Stimulated activated CD4-positive, alpha-beta T cell treated with anti-CD3 and anti-CD28 coated beads, TNF-alpha, amount 100 ng/mL, for 48 hours (primary cell): ENCODE data around the gene PHKG1.
"Not testable (repeated sequence)": the region's sequence is repeated elsewhere in the genome, so short reads cannot be mapped to it uniquely, and the experiment has no call there.

Source experiments
- DNase-seq, 3 donors: peaks; one replicate each; pipeline ENCODE4 v3.0.0-alpha.2; 2020; ENCODE audit warnings: low read depth in 3 of 3

PHKG1 gene

DNA sequence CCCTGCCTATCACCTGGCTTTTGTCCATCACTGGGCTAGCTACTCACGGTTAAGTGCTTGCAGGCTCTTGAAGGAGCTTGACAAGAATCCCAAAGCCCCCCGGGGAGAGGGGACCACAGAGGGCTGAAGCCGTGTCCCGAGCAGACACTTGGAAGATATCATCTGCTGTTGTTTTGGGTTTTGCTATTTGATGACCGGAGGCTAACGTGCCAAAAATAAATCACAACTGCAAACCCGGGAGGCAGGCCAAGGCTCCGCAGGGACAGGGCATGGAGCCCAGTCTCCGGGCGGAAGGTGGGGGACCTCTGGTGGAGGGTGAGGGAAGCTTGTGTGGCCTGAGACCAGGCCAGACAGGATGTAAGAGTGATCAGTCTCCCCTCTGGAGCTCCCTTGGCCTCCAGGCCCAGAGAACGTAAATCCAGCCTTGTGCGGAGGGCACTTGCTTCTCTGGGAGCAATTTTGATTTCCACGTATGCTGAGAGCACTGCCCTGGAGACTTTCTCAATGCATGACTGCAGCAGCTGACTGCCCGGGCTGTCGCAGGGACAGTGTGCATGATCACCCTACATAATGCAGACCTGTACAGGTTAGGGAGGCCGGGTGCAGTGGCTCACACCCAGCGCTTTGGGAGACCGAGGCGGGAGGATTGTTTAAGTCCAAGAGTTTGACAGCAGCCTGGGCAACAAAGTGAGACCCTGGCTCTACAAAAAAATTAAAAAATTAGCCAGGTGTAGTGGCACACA, at the start of gene PHKG1:
TSS of gene PHKG1 (minus strand) at position 164 of the 743 bp plus-strand sequence. CDS start 4,011 bp downstream, outside the sequence.
- no peak for DNase-seq

DNA sequence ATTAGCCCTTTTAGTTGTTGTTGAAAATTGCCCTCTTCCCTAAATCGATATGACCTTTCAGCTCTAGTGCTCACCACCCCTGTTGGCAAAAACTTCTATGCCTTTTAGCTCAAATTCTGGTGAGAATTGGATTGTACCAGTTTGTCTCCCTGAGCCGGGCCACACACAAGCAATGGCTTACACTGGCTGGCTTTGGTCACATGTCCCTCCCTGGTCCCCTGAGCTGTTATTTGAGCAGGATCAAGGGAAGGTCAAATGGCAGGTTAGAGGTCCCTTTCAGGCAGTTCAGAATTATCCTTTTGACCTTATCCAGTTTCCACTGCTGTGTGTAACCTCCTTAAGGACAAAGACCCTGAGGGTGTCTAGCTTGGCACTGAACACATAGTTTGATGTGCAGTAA, 38.3 kb upstream of the PHKG1 start:
- not testable (repeated sequence) for DNase-seq

DNA sequence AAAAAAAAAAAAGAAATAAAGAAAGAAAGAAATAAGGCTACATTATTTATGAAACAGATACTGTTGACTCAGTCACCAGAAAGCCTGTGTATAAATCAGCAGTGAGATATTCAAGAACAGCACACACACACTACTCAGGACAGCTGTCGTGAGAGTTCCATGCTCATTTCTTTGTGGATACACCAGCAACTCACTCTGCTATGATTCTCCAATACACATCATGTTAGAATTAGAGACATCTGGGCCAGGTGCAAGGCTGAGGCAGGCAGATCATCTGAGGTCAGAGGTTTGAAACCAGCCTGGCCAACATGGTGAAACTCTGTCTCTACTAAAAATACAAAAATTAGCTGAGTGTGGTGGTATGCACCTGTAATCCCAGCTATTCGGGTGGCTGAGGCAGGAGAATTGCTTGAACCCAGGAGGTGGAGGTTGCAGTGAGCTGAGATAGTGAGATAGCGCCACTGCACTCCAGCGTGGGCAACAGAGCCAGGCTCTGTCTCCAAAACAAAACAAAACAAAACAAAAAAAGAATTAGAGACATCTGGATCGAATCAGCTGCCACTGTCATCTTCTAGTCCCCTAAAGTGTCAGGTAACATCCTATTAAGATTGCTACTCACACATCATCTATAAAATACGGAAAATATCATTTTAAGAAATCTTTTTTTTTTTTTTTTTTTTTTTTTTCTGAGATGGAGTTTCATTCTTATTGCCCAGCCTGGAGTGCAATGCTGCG, 34.7 kb upstream of the PHKG1 start:
- DNase-seq = no peak

DNA sequence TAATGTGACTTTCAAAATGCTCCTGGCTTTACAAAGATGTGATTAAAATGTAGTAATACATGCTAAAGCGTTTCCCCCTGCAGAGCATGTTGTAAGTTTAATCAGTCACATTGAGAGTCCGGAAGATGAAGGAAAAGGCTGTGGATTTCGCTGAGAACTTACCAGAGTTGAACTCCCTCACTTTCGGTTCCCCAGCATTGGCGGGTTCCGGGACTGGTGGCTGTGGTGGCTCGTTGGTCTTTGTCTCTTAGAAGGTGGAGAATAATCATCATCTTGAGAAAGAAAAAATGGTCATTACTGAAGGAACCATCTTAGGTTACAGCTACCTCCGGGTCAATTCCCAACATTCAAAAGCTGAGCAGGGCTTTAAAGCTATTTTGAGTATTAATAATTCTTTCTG, 33.1 kb upstream of the PHKG1 start:
- DNase-seq = no peak

DNA sequence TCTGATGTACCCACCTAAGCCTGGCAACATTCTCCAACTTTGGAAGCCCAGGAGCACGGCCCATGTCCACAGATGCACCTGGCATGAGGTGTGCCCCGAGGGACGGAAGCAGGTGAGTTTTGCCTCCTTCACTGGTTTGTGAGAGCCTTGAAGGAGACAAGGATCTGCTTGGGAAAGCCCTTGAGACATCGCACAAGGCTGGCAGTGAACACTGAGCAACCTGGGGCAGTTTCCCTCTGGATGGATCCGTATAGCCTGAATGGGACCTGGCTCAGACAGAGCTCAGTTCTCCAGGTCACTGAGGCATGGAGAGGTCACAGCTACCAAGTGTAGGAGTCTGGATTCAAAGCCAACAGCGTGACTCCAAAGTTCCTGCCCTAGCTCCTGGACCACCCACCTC, 32.2 kb upstream of the PHKG1 start:
- DNase-seq = no peak

DNA sequence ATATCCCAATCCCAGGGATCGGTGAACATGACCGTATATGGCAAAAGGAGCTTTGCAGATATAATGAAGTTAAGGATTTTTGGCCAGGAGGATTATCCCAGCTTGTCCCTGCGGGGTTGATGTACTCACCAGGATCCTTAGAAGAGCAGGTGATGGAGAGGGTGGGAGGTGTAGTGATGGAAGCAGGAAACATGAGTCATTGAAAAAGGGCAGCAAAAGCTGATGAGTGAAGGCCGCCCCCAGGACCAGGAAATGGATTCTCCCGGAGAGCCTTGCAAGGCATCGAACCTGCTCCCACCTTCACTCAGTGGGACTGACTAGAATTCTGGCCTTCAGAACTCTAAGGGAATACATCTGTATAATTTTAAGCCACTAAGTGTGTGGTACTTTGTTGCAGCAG, 28.7 kb upstream of the PHKG1 start:
- no peak for DNase-seq

DNA sequence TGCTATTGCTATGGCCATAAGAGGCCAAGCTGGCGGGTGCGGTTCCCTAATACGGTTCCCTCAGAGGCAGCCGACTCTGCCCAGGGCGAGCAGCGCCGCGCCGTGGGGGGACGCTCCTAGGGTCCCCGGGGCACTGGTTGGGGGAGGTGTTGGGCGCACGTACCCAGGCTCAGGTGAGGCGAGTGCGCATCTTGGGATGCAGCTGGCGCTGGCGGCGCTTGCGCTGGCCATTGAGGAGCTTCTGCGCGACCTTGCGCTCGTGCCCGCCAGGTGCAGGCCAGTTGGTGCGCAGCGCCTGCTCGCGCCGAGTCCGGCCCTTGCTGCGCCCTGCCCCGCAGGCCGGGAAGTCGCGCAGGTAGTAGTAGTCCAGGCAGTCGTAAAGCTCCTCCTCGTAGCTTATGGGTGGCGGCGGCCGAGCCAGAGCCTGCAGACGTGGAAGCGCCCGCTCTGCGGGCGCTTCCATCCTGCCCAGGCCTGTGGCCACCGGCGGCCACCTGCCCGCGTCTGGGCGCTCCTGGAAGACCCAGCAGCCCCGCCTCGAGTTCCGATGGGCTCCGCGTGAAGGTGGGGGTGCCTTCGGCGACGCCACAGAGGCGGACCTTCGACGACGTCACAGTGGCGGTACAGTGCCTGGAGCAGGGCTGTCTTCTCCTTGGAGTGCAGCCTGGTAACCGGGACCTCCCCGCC, 23.2 kb upstream of the PHKG1 start, which contains the start of gene NUPR2:
TSS of gene NUPR2 (minus strand) at position 566 of the 687 bp plus-strand sequence. CDS start at position 463, 103 bp downstream.
- DNase-seq = no peak

DNA sequence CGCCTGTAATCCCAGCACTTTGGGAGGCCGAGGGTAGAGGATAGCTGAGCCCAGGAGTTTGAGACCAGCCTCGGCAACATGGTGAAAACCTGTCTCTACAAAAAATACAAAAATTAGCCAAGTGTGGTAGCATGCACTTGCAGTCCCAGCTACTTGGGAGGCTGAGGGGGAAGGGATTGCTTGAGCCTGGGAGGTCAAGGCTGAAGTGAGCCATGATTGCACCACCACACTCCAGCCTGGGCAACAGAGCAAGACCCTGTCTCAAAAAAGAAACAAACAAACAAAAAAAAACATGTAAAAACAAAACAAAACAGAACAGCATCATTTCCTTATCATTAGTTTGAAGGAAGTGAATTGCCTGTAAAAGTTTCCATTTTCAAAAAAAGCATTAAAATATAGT, 19.5 kb upstream of the PHKG1 start:
- DNase-seq = not testable (repeated sequence)

DNA sequence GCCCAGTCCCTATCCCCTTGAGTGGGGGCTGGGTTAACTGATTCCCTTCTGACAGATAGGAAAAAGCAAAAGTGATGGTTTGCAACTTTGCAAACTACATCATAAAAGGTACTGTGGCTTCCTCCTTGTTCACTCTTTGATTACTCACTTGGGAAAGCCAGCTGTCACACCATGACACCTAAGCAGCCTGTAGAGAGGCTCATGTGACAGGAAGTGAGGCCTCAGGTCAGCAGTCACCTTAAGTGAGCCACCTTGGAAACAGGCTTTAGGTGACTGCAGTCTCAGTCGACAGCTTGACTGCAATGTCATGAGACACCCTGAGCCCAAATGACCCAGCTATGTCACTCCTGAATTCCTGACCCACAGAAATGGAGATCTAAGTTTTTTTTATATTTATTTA, 17.9 kb upstream of the PHKG1 start:
- DNase-seq = no peak

DNA sequence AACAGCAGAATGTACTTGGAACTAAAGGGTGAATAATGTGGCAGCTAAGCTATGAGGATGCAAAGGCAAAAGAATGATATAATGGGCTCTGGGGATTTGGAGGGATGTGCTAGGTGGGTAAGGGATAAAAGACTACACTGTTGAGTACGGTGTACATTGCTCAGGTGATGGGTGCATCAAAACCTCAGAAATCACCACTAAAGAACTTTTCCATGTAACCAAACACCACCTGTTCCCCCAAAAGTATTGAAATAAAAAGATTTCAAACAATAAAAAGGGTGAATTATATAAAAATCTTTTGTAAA, 15.2 kb upstream of the PHKG1 start:
- no peak for DNase-seq

DNA sequence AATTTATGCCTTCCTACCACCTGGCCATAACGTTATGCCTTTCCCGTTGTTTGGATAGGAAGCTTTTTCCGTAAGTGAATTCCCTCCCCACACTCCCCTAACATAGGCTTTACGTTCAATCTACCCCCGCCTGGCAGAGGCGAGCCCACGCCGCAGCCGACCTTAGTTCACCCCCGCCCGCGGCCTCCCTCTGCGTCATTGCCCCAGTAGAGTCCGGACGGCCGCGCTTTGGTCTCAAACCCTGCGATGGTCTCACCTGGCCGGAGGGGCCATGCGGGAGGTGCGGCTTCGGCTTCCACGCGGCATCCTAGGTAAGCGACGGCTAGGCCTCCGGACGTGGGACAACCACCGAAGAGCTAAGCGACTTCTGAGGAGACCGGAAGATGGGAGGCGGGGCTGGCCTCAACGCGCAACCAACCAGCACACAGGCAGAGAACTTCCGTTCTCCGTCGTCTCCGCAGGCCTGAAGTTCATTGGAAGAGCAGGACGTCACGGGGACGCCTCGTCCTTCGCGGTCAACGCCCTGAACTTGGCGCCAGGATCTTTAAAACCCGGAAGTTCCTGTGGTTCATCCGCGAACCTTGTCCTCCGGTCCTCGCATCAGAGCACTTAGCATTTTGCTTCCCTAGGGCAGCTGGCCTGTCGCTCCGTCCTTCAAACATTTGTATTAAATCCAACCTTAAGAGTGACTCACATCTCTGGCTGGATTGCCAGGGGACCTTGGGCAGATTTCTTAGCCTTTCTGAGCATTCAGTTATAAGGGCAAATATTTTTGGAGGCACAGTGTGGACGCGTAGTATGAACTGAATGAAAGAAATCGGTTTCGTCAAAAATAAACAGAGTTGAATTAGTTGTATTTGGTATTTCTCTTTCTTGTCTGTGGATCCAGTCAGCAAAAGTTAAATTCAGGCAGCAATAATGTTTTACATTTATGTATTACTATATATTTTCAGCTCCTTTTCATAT, 13.6 kb upstream of the PHKG1 start, which contains the start of gene CHCHD2:
TSS of gene CHCHD2 (minus strand) at position 369 of the 966 bp plus-strand sequence. CDS start at position 306, 63 bp downstream.
- peak; percentile 84 to 93 (median 86) for DNase-seq

DNA sequence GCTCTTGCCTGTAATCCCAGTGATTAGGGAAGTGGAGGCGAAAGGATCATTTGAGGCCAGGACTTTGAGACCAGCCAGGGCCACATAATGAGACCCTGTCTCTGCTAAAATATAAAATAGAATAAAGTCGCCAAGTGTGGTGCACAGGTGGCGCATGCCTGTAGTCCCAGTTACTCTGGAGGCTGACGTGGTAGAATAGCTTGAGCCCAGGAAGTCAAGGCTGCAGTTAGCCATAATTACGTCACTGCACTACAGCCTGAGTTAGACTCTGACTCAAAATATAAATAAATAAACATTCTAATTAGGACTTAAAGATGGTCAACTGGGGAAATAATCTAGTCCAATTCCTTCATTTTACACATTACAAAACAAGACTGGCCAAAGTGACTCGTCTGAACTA, 12.8 kb upstream of the PHKG1 start:
- DNase-seq = no peak

DNA sequence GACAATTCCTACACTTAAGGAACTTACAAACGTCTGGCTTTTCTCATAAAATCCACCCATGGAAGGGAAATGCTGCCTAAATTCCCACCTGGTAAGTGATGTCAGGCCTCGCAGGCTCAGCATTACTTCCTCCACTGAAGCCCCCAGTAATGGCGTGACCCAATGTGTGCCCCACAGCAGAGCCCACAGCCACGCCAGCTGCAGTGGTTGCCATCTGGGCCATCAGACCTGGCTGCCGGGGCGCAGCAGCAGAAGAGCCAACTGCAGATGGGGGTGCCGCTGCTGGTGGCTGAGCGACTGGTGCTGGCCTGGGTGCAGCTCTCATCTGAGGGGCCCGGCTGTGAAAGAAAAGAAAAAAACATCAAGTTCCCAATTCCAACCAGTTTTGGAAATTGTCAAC, 11.4 kb upstream of the PHKG1 start:
- DNase-seq = not testable (repeated sequence)

DNA sequence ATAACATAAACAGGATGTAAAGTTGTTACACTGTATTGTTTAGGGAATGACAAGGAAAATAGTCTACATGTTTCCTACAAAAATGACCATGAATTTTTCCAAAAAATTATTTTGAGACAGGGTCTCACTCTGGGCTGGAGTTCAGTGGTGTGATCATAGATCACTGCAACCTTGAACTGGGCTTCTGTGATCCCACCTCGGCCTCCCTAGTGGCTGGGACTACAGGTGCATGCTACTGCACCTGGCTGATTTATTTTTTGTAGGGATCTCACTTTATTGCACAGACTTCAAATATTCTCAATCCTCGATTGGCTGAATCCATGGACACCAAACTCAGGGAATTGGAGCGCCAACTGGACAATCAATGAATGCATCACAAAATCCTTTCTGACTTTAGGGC, 6.9 kb upstream of the PHKG1 start:
- DNase-seq = no peak

DNA sequence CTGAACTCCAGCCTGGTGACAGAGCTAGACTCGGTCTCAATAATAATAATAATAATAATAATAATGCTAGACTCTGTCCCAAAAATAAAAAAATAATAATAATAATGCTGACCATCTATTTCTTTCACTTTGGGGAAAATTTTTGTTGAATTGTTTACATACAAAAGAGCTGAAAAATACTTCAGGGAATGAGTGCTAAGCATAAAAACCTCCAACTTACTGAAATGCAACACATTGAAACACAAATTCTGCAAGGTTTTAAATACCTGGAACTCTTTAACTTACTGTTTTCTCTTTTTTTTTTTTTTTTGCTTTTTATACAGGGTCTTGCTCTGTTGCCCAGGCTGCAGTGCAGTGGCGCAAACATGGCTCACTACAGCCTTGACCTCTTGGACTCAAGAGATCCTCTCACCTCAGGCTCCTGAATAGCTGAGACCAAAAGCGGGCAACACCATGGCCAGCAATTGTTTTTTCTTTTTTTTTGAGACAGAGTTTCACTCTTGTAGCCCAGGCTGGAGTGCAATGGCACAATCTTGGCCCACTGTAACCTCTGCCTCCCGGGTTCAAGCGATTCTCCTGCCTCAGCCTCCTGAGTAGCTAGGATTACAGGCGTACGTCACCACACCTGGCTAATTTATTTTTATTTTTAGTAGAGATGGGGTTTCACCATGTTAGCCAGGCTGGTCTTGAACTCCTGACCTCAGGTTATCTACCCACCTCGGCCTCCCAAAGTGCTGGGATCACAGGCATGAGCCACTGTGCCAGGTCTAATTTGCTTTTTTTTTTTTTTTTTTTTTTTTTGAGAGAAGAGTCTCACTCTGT, 5.6 kb upstream of the PHKG1 start:
- DNase-seq = not testable (repeated sequence)

DNA sequence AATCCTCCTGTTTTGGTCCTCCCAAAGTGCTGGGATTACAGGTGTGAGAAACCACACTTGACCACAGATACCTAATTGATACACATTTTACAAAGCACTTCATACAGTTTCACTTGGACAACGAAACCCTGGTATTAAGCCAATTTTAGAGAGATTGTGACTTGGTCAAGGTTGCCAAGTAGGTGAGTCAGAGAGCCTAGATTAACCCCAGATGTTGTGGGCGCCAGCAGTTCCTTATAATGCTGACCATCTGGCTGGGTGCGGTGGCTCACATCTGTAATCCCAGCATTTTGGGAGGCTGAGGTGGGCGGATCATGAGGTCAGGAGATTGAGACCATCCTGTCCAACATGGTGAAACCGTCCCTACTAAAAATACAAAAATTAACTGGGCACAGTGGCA, 4.9 kb upstream of the PHKG1 start:
- no peak for DNase-seq

DNA sequence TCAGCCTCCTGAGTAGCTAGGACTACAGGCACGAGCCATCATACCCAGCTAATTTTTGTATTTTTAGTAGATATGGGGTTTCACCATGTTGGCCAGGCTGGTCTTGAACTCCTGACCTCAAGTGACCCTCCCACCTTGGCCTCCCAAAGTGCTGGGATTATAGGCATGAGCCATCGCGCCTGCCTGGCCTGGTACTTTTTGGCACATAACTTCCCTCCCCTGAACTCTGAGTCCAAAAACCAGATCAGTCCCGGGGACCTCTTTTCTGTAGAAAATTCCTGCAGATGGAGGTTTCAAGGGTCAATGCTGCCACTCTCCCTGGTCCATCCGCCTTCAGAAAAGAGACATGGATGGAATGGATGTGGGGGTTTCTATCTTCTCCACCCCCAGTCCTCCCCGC, 364 bp downstream of the PHKG1 start:
- not testable (repeated sequence) for DNase-seq

DNA sequence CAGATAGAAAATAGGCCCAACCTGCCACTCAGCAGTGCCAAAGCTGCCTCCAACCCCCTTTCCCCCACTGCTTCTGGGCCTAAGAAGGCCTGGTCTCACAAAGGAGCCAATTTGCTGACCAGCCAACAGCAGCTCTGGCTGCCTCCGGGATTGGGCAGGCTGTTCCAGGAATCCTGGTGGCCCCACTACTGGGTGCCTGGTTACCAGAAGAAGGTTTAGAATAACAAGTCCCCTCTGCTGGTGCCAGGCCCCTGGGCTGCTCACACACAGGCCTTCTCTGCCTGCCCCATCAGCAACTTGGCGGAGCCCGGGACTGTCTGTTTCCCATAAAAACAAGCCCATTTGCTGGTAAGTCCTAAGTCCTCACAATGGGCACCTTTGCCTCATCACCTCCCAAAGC, 1.2 kb downstream of the PHKG1 start:
- DNase-seq = no peak

DNA sequence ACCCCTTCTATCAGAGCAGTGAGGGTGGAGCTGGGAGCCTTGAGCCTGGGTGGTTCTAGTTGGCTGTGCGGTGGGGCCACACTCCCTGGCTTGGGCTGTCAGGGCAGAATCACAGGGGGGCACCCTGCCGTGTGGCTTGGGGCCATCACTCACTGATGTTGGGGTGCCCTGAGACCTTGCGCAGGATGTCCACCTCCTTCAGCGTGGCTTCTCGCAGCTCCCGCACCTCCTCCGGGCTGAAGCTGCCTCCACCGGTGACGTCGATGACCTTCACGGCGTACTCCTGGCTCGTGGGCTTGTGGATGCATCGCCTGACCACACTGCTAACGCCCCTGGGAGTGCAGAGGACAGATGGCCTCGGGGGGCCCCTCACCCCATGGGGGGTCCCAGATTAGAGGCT, 5.3 kb downstream of the PHKG1 start:
- no peak for DNase-seq

DNA sequence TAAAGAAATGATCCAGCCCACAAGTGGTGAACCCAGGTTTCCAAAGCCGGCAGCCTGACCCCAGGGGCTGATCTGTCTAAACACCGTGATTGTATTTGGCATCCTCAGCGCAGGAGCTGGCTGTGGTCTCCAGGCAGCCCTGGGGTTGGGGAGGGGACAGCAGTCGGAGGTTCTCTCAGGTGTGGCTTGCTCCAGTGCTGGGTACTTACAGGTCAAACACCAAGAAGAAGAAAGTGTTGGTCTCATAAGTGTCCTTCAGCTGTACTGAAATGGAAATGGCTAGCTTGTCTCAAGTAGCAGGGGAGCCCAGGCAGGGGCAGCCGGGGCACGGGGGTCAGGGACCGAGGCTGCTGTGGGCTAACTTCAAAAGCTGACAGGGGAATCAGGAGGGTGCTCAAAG, 6.0 kb downstream of the PHKG1 start:
- DNase-seq = no peak
